OCI-M2 (cell line): ENCODE data around the gene CYP27C1.
A peak's percentile ranks its signal among the peaks of the same experiment; 100 is the strongest.
"Not testable (repeated sequence)": the region's sequence is repeated elsewhere in the genome, so short reads cannot be mapped to it uniquely, and the experiment has no call there.

Experiments
- DNase-seq: peaks from one replicate; lab custom pipeline; 2025; ENCODE audit not compliant: unreplicated experiment; lab: John Stamatoyannopoulos, UW

Gene CYP27C1

GRCh38 chr2:127225186-127225960 lies 5.3 kb upstream of the CYP27C1 start:
- DNase-seq = no peak

DNA sequence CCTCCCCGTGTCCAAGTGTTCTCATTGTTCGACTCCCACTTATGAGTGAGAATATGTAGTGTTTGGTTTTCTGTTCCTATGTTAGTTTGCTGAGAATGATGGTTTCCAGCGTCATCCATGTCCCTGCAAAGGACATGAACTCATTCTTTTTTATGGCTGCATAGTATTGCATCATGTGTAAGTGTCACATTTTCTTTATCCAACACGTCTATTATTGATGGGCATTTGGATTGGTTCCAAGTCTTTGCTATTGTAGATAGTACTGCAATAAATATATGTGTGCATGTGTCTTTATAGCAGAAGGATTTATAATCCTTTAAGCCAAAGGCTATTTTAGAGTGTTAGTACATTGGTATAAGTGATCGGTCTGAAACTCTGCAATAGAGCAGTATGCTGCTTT lies 4.0 kb upstream of the CYP27C1 start:
- DNase-seq = not testable (repeated sequence)

GRCh38 chr2:127220768-127221527 lies 849 bp upstream of the CYP27C1 start:
- no peak for DNase-seq

DNA sequence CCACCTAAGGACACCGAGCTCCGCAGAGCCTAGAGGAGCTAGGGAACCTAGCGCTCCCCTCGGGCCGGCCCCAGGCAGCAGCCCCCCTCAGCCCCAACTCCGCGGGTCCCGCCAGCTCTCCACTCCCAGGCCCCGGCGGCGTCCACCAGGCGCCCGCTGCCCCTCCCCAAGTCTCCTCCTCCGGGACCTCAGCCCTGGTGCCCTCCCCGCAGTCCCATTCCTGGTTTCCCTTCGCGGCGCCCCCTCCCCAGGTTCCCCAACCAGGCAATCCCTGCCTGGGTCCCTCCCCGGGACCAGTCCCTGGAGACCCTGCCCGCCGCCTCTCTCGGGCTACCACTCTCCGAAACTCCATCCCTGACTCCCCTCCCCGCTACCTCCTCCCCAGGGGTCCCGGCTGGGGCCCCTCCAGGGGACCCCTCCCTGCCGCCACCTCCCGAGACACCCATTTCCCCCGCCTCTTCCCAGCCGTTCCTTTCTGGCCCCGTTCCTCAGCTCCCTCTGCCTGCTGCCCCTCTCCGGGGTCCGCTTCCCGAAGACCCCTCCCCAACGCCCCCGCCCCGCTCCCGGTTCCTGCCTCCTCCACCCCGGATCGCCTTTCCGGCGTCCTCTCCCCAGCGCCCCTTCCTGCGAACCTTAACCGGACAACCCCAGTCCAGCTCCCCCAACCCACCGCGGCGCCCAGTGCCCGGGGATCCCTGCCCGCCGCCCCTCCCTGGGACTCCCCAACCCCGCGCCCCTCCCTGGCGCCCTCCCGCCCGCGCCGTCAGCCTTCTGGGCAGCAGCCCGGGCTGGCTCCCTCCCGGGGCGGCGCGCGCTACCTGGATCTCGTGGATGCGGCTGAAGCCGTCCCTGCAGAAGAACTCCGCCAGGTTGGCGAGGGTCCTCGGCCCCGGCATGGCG lies 678 bp downstream of the CYP27C1 start:
- DNase-seq = no peak

DNA sequence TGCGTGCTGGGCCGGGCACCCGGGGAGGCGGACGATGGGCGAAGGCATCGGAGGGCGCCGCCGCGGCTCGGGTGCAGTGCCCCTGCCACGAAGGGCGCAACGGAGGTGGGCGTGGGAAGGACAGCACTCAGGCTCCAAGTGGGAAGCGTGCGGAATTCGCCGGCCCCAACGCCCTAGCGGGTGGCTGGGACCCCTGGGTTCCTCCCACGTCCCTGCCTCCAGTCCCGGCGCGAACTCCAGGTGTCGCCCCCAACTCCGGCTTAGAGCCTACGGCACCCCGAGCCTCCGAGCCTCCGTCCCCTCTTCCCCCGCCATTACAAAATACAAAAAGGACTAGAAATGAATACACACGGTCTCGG lies 1.3 kb downstream of the CYP27C1 start:
- no peak for DNase-seq

DNA sequence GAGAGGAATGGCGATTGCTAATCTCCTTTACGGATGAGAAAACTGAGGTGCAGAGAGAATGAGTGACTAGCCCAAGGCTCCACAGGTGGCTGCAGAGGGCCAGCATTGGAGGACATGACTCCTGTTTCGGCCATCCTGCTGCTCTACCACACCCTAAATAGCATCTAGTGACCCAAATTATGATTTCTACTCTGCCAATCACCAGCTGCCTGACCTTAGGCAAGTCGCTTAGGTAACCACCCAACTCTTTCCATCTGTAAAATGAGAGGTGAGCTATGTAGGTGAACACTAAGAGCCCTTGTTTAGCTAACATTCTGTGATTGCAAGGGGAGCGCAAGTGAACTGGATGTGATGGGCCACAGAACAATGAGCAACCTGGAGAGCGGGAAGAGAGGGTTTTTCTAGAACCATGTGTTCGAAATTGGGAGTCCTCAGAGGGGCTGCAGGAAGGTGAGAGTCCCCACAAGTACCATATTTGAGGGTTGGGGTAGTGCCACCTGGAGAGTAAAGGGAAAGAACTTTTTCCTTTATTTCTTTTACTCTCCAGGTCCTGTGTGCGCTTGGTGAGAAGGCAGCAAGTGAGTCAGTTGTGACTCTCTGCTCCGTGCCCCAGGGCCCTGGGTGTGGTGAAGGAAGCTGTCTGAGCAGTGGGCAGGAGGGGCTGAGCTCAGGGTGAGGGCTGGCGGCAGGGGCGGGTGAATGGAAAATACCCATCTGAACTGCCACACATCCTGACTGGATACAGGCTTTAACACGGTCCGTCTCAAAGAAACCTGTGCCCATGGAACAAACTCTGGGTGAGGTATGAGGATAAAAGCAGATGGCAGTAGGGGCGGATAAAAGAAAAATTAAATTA lies 2.4 kb downstream of the CYP27C1 start:
- DNase-seq = no peak

- DNase-seq = no peak
Measured at GRCh38 chr2:127216593-127216992, 3.5 kb downstream of the CYP27C1 start.

DNA sequence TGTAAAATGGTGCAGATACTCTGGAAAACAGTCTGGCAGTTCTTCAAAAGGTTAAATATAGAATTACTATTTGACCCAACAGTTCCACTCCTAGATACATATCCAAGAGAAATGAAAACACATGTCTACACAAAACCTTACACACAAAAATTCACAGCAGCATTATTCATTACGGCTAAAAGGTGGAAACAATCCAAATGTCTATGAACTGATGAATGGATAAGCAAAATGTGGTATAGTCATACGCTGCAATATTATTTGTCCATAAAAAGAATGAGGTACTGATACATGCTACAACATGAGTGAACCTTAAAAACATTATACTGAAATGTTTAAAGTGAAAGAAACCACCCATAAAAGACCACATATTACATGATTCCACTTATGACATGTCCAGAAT lies 4.0 kb downstream of the CYP27C1 start:
- DNase-seq = no peak

DNA sequence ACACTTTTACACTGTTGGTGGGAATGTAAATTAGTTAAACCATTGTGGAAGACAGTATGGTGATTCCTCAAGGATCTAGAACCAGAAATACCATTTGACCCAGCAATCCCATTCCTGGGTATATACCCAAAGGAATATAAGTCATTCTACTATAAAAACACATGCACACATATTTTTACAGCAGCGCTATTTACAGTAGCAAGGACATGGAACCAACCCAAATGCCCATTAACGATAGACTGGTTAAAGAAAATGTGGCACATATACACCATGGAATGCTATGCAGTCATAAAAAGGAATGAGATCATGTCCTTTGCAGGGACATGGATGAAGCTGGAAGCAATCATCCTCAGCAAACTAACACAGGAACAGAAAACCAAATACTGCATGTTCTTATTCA lies 5.9 kb downstream of the CYP27C1 start:
- not testable (repeated sequence) for DNase-seq

- DNase-seq = no peak
Measured at GRCh38 chr2:127208313-127208712, 11.8 kb downstream of the CYP27C1 start.

DNA sequence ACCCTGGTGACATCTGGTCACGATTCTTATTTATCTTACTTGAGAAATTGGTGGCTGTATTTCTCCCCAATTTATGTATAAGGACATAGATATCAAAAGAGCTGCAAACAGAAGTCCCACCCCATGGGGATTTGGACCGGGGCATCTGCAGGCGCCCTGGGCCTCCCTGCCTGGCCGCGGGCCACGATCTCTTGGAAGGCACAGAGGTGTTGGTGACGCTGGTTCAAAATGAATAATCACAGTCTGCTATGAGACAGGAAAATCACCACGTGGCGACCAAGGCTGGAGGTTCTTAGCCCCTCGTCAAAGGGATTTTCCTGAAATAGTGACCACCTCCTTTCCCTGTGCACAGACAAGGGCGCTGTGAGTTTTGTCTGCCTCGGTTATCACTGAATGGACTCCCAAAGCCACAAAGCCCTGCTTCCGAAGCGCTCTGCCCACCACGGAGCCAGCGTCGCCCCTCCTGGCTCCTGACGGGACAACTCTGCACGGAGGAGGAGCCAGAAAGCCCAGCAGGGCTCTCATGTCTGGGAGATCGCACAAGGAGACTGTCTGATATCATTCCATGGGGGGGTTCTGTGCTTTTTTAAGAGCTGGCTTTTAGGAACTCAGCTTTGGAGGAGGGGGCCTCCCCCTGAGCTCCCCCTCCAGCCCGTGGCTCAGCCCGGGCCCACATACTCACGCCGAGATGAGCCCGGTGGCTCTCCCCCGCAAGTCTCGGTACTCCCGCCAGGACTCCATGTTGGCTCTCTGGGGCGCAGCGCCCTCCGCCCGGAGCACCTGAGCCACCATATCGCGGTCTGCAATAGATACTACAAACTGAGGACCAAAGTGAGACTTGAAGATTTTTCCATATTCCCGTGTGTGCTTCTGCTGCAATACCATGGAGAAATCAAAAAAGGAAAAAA lies 14.6 kb downstream of the CYP27C1 start:
- DNase-seq = no peak

DNA sequence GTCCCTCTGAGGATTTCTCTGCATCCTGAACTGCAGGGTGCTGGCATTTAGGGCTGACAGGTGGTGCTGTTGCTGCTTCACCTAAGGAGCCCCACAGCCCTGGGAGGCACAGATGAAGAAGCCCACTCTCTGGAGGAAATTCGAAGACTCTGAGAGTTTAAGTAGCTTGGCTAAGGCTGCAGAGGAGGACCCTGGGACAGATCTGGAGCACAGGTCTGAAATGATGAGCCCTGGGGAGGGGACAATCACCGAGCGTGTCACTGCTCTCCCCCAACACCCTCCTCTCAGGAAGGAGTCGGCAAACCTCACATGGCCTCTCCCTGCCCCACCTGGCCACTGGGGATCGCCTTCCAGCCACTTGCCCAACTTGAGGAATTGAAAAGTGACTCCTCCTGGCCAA lies 18.6 kb downstream of the CYP27C1 start:
- no peak for DNase-seq

- DNase-seq = no peak
Measured at GRCh38 chr2:127200962-127201361, 19.1 kb downstream of the CYP27C1 start.

GRCh38 chr2:127199223-127199622 lies 20.9 kb downstream of the CYP27C1 start:
- DNase-seq = no peak

DNA sequence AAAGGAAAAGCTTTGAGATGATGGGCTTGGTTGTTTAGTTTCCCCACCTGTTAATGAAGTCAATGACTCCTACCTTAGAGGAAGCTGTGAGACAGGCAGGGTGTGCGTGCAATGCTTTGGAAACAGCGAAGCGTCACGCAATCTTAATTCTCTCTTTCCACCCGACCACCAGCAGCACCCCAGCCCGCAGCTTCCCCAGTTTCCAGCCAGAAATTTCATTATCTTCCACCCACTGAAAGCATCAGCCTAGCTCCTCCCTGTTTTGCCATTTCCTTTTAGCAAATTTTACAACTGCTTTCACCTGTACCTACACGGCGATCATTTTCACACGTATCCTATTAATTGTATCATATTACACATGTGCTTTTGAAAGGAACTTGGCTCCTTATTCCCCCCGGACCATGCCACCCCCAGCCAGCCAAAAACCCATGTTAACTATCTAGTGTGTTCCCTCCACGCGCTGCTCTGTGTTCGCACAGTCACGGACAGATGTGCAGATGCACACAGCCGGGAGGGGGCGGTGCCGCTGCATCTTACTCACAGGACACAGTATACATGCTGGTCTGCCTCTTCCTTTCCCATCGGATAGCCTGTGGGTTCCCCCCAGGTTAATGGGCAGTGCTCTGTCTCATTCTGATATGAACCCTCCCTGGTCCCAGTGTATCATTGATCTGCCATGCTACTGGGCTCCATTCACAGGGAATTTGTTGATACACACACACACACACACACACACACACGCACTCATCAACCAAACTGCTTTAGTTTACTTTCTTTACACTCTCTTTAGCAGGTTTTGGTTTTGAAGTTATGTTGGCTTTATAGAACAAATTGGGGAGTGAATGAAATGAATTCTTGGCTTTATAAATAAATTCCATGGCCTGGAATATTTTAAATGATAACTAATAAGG lies 22.4 kb downstream of the CYP27C1 start:
- DNase-seq = peak; percentile 14

DNA sequence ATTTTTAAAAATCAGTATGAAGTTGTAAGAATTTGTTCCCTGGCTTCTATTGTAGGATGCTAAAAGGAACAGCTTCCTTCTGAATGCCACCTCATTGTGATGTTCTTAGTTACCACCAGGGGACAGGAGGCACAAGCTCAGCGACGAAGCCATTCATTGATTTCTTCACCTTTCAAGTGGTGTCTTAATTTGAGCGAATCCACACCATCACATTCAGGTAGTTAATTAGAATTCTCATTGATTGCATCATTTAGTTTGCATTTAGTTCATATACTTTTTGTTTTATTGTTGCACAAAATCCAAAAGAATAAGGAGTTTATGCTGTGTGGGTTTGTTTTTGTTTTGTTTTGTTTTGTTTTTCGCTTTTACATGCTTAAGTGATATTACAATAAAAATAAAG lies 23.1 kb downstream of the CYP27C1 start:
- no peak for DNase-seq

GRCh38 chr2:127196549-127196948 lies 23.6 kb downstream of the CYP27C1 start:
- DNase-seq = no peak
